PC-9 (cell line): ENCODE data around the gene GPHN.

Source experiments
- CTCF ChIP-seq: fragments of 200-600 bp; sonication (generic); conservative IDR thresholded peaks from 2 replicates; pipeline ENCODE4 v1.6.1; 2017; ENCODE audit warnings: mixed run types, antibody characterized with exemption, mild to moderate bottlenecking, moderate library complexity
- EZH2 ChIP-seq: fragments of 200-600 bp; sonication (generic); IDR thresholded peaks from 2 replicates; pipeline ENCODE4 v1.8.0; 2017; ENCODE audit warnings: antibody characterized with exemption, low read depth

- TF ChIP-seq CTCF (no peak), EZH2 (no peak)
These were observed 496.6 kb downstream of the GPHN start for GRCh38 chr14:67004521-67004920.
